HepG2 (cell line): ENCODE measurements around the gene MSMB. TPM values are rescaled to one million over a fixed set of nuclear protein-coding genes. Genes with fewer than 3 reads are reported as not detected.

Source experiments
- ATAD3A ChIP-seq: sonication (generic); formaldehyde crosslinking; IDR thresholded peaks from 2 replicates; pipeline ENCODE4 v1.4.0; 2020; ENCODE audit warnings: missing genetic modification reagents
- BRD4 ChIP-seq: sonication (generic); formaldehyde crosslinking; IDR thresholded peaks from 2 replicates; pipeline ENCODE4 v1.4.0; 2020; ENCODE audit warnings: missing genetic modification reagents
- CCDC6 ChIP-seq: sonication (generic); formaldehyde crosslinking; IDR thresholded peaks from 2 replicates; pipeline ENCODE4 v1.8.1; 2022; ENCODE audit warnings: mild to moderate bottlenecking, missing genetic modification reagents, moderate library complexity
- HOXA5 ChIP-seq: sonication (generic); formaldehyde crosslinking; IDR thresholded peaks from 2 replicates; pipeline ENCODE4 v1.4.0; 2020; ENCODE audit warnings: missing genetic modification reagents
- JARID2 ChIP-seq: sonication (generic); formaldehyde crosslinking; IDR thresholded peaks from 2 replicates; pipeline ENCODE4 v1.8.1; 2023; ENCODE audit warnings: missing genetic modification reagents, inconsistent platforms; ENCODE audit not compliant: insufficient replicate concordance
- JUN ChIP-seq: sonication (generic); formaldehyde crosslinking; IDR thresholded peaks from 2 replicates; pipeline ENCODE4 v1.4.0; 2020; ENCODE audit warnings: mild to moderate bottlenecking, missing genetic modification reagents
- KAT8 ChIP-seq: IDR thresholded peaks from 2 replicates; pipeline ENCODE4 v1.6.1; 2016; ENCODE audit warnings: missing genetic modification reagents, missing compliant biosample characterization
- MTA1 ChIP-seq: sonication (generic); formaldehyde crosslinking; IDR thresholded peaks from 2 replicates; pipeline ENCODE4 v1.4.0; 2020; ENCODE audit warnings: missing genetic modification reagents, mild to moderate bottlenecking, borderline replicate concordance
- NFKBIZ ChIP-seq: IDR thresholded peaks from 2 replicates; pipeline ENCODE4 v1.6.1; 2018; ENCODE audit warnings: missing genetic modification reagents, missing compliant biosample characterization
- NR2F1 ChIP-seq, 2 experiments: fragments of 450-650 bp in 1 of 2; formaldehyde crosslinking in 1 of 2; IDR thresholded peaks; 2 replicates each; pipeline versions ENCODE4 v1.5.0 to v1.6.1; 2016 to 2020; ENCODE audit warnings: mild to moderate bottlenecking in 1 of 2, missing compliant biosample characterization in 1 of 2, missing genetic modification reagents in 1 of 2, moderate library complexity in 1 of 2
- SALL1 ChIP-seq: sonication (generic); formaldehyde crosslinking; IDR thresholded peaks from 2 replicates; pipeline ENCODE4 v1.8.0; 2022; ENCODE audit warnings: mild to moderate bottlenecking, missing genetic modification reagents
- SIX1 ChIP-seq: sonication (generic); formaldehyde crosslinking; IDR thresholded peaks from 2 replicates; pipeline ENCODE4 v1.4.0; 2020; ENCODE audit warnings: missing genetic modification reagents, borderline replicate concordance
- SRSF1 ChIP-seq: fragments of 200-400 bp; formaldehyde crosslinking; optimal IDR thresholded peaks from 2 replicates; pipeline ENCODE3; 2017; ENCODE audit warnings: mild to moderate bottlenecking, low read depth, low read length, moderate library complexity
- TBX3 ChIP-seq: fragments of 450-650 bp; IDR thresholded peaks from 2 replicates; pipeline ENCODE4 v1.6.1; 2017; ENCODE audit warnings: antibody characterized with exemption, mild to moderate bottlenecking, inconsistent platforms, borderline replicate concordance
- ZFP82 ChIP-seq: sonication (generic); formaldehyde crosslinking; IDR thresholded peaks from 2 replicates; pipeline ENCODE4 v1.5.1; 2020; ENCODE audit warnings: mild to moderate bottlenecking, missing genetic modification reagents, borderline replicate concordance
- ZNF292 ChIP-seq: sonication (generic); formaldehyde crosslinking; IDR thresholded peaks from 2 replicates; pipeline ENCODE4 v1.8.1; 2022; ENCODE audit warnings: mild to moderate bottlenecking, low read depth, missing genetic modification reagents, borderline replicate concordance
- ZNF331 ChIP-seq: sonication (generic); formaldehyde crosslinking; IDR thresholded peaks from 2 replicates; pipeline ENCODE4 v1.4.0; 2020; ENCODE audit warnings: missing genetic modification reagents
- ZNF33A ChIP-seq: sonication (generic); formaldehyde crosslinking; IDR thresholded peaks from 2 replicates; pipeline ENCODE4 v1.5.1; 2020; ENCODE audit warnings: missing genetic modification reagents, mild to moderate bottlenecking, moderate library complexity, borderline replicate concordance
- ZNF350 ChIP-seq: sonication (generic); formaldehyde crosslinking; IDR thresholded peaks from 2 replicates; pipeline ENCODE4 v1.4.0; 2020; ENCODE audit warnings: mild to moderate bottlenecking, low read depth, missing genetic modification reagents, borderline replicate concordance
- ZNF44 ChIP-seq: sonication (generic); formaldehyde crosslinking; IDR thresholded peaks from 2 replicates; pipeline ENCODE4 v1.5.1; 2020; ENCODE audit warnings: mild to moderate bottlenecking, missing genetic modification reagents
- ZNF468 ChIP-seq: sonication (generic); formaldehyde crosslinking; IDR thresholded peaks from 2 replicates; pipeline ENCODE4 v1.8.0; 2022; ENCODE audit warnings: mild to moderate bottlenecking, moderate library complexity, missing genetic modification reagents
- ZNF558 ChIP-seq: sonication (generic); formaldehyde crosslinking; IDR thresholded peaks from 2 replicates; pipeline ENCODE4 v1.9.0; 2022; ENCODE audit warnings: mild to moderate bottlenecking, missing genetic modification reagents, borderline replicate concordance
- ZNF616 ChIP-seq: sonication (generic); formaldehyde crosslinking; IDR thresholded peaks from 2 replicates; pipeline ENCODE4 v1.5.0; 2020; ENCODE audit warnings: low read depth, mild to moderate bottlenecking, missing genetic modification reagents
- ZNF709 ChIP-seq: sonication (generic); formaldehyde crosslinking; IDR thresholded peaks from 2 replicates; pipeline ENCODE4 v1.5.0; 2020; ENCODE audit warnings: mild to moderate bottlenecking, missing genetic modification reagents
- ZNF788 ChIP-seq: sonication (generic); formaldehyde crosslinking; IDR thresholded peaks from 2 replicates; pipeline ENCODE4 v1.5.0; 2020; ENCODE audit warnings: mild to moderate bottlenecking, missing genetic modification reagents, borderline replicate concordance
- polyA plus RNA-seq, 8 experiments: library from polyadenylated mRNA; depleted of rRNA in 3 of 8; stranded (reverse) in 7 of 8; unstranded in 1 of 8; fragments of >200 nt; fragmentation: Illumina TruSeq in 4 of 8; extraction: Trizol in 4 of 8; gene quantifications; 2 replicates each; pipeline versions ENCODE4 v1.2.1 to v1.2.3, GENCODE V29; 2011 to 2016; ENCODE audit warnings: low read depth in 4 of 8, missing spikeins in 1 of 8, mixed read lengths in 1 of 8; ENCODE audit not compliant: insufficient read depth in 1 of 8
- total RNA-seq, 5 experiments: library from RNA; depleted of rRNA; stranded (reverse); fragments of >200 nt; fragmentation: Illumina TruSeq; extraction: Trizol; gene quantifications; 2 replicates each; pipeline ENCODE4 v1.2.3, GENCODE V29; 2016; ENCODE audit warnings: low read depth in 1 of 5
- TF ChIP-seq, protein P1 (sequence below): sonication (generic); formaldehyde crosslinking; IDR thresholded peaks from 2 replicates; pipeline ENCODE4 v1.5.0; 2020; ENCODE audit warnings: mild to moderate bottlenecking, low read depth, missing genetic modification reagents, borderline replicate concordance
- TF ChIP-seq, protein P2 (sequence below): sonication (generic); formaldehyde crosslinking; IDR thresholded peaks from 2 replicates; pipeline ENCODE4 v1.4.0; 2020; ENCODE audit warnings: missing genetic modification reagents

The MSMB gene
- total and polyA plus RNA-seq, 2 of the 13 experiments (the other 11 are each of a cell fraction or from before 2014, with no cell fraction given), result 0.84 TPM; not detected in 1

DNA sequence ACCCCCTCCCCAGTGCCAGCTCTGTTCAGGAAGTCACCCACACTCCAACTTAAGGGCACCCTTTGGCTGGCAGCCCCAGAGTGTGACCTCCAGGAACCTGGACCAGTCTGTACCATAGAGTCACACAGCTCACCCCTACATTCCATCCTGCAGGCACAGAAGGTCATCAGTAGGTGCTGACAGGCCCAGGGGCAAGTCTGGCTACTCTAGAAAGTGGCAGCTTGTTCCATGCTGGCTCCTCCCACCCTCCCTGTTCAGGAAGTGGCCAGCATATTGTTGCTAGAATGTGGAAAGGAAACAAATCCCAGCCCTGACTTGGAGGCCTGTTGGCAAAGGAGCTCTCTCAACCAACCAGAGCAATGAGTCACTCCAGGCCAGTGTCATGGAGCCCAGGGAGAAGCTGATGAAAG is 12.5 kb downstream of the MSMB start (continued):
- TF ChIP-seq, protein P1, sequence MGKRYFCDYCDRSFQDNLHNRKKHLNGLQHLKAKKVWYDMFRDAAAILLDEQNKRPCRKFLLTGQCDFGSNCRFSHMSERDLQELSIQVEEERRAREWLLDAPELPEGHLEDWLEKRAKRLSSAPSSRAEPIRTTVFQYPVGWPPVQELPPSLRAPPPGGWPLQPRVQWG (CRISPR knock-in tag), result no peak
- TF ChIP-seq ZNF709 (no peak), ATAD3A (CRISPR knock-in tag) (no peak), ZNF558 (CRISPR knock-in tag) (no peak), ZNF292 (CRISPR knock-in tag) (no peak; the same call in 1 of the 2 replicates), ZNF468 (CRISPR knock-in tag) (no peak), ZFP82 (CRISPR knock-in tag) (no peak), ZNF616 (no peak), BRD4 (CRISPR knock-in tag) (no peak), SRSF1 (no peak), CCDC6 (CRISPR knock-in tag) (no peak), JARID2 (CRISPR knock-in tag) (no peak), NFKBIZ (no peak), ZNF44 (CRISPR knock-in tag) (no peak), SALL1 (peak; percentile 79), ZNF331 (CRISPR knock-in tag) (no peak), ZNF350 (CRISPR knock-in tag) (peak; percentile 32; the same call in 1 of the 2 replicates), NR2F1 (CRISPR knock-in tag; IDR thresholded peaks at IDR 0.05) (no peak), HOXA5 (CRISPR knock-in tag) (no peak), JUN (CRISPR knock-in tag) (no peak), ZNF788 (no peak; the same call in 1 of the 2 replicates), MTA1 (CRISPR knock-in tag) (no peak), TBX3 (no peak), KAT8 (CRISPR knock-in tag) (peak; percentile 69), ZNF33A (CRISPR knock-in tag) (no peak), SIX1 (CRISPR knock-in tag) (no peak)
- TF ChIP-seq, protein P2, sequence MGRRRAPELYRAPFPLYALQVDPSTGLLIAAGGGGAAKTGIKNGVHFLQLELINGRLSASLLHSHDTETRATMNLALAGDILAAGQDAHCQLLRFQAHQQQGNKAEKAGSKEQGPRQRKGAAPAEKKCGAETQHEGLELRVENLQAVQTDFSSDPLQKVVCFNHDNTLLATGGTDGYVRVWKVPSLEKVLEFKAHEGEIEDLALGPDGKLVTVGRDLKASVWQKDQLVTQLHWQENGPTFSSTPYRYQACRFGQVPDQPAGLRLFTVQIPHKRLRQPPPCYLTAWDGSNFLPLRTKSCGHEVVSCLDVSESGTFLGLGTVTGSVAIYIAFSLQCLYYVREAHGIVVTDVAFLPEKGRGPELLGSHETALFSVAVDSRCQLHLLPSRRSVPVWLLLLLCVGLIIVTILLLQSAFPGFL (CRISPR knock-in tag), result no peak
